Erythroblast (primary cell): ENCODE measurements around the gene CACNB4.

Experiments used
- DNase-seq, 2 experiments: peaks; one replicate each; lab custom pipeline; 2025; lab: John Stamatoyannopoulos, UW
- GATA1 ChIP-seq: IDR thresholded peaks from 2 replicates; pipeline ENCODE4 v1.6.1; 2011; ENCODE audit warnings: low read depth, mild to moderate bottlenecking, control low read depth, low read length, moderate library complexity
- POLR2A ChIP-seq: IDR thresholded peaks from 2 replicates; pipeline ENCODE4 v1.6.1; 2011; ENCODE audit warnings: mild to moderate bottlenecking, low read length

CACNB4 gene

DNA sequence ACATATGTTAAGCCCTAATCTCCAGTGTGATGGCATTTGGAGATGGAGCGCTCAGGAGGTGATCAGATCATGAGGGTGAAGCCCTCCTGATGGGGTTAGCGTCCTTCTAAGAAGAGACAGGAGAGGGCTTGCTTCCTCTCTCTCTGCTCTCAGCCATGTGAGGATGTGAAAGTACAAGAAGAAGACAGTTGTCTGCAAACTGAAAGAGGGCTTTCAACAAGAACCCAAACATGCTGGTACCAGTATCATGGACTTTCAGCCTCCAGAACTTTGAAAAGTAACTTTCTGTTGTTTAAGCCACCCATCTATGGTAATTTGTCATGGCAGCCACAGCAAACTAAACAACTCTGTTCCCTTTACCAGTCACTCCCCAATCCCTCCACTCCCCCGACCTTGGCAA, 47.4 kb downstream of the CACNB4 start:
- TF ChIP-seq POLR2A (no peak), GATA1 (no peak)
- DNase-seq: no peak

- TF ChIP-seq GATA1: no peak
- no peak for TF ChIP-seq POLR2A
Observed at GRCh38 chr2:152050915-152051314, 47.9 kb downstream of the CACNB4 start.

DNA sequence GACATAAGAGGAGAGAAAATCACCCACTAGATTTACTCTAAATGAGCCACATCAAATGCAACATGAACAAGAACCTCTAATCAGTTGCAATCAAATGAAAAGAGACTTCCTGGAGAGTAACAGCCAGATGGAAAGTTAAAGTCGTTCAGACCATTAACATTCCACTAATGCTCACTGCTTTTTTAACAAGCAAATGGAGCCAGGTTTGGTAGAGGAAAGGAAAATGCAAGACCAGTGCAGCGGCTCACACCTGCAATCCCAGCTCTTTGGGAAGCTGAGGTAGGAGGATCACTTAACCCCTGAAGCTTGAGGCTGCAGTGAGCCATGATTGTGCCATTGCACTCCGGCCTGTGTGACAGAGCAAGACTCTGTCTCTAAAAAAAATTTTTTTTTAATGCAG, 48.5 kb downstream of the CACNB4 start:
- no peak for DNase-seq

More at GRCh38 chr2:152050915-152051314, 47.9 kb downstream of the CACNB4 start:
- no peak for DNase-seq

DNA sequence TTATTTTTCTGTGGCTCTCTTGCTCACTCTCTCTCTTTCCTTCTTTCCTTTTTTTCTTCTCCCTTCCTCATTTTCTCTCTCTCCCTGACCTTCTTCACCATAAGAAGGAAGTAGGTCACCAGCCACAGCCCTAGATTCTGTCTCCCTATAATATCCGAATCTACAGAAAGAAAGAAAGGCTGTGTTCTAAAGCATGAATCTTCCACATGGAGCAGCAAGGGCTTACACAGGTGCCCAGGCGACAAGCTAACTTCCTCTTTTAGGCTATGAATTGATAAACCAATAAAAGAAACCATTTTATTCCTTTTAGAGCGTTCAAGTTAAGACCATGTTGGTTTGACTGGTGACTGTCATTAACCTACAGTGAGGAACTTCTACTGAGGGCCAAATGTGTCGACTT, 49.3 kb downstream of the CACNB4 start:
- no peak for DNase-seq
- TF ChIP-seq GATA1 (no peak), POLR2A (no peak)

More for the DNA sequence above, 48.5 kb downstream of the CACNB4 start:
- TF ChIP-seq GATA1 (no peak), POLR2A (no peak)

DNA sequence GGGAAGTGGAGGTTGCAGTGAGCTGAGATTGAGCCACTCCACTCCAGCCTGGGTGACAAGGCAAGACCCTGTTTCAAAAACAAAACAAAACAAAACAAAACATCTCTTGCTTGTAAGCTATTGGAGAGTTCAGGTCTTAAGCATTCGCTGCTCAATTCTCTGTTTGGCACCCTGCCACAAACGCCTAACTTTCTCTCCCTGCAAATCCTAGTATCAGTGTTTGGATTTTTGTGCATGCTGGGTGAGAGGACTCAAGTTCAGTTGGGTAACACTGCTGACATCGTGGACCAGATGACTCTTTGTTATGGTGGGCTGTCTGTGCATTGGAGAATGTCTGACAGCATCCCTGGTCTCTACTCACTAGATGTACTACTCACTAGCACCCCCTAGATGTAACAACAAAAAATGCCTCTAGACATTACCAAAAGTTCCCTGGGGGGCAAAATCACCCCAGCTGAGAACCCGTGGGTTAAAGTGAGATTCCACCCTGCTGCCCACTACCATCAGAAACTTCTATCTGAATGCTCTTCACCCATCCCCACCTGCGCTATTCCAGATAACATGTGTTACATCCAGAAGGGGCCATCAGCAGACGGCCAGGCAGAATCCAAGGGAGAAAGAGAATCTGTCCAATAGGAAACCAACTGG, 50.9 kb downstream of the CACNB4 start:
- peak; percentile 15 to 28 for DNase-seq
- TF ChIP-seq GATA1 (no peak), POLR2A (no peak)

GRCh38 chr2:152046940-152047339, 51.9 kb downstream of the CACNB4 start:
- no peak for DNase-seq
- TF ChIP-seq POLR2A (no peak), GATA1 (no peak)

DNA sequence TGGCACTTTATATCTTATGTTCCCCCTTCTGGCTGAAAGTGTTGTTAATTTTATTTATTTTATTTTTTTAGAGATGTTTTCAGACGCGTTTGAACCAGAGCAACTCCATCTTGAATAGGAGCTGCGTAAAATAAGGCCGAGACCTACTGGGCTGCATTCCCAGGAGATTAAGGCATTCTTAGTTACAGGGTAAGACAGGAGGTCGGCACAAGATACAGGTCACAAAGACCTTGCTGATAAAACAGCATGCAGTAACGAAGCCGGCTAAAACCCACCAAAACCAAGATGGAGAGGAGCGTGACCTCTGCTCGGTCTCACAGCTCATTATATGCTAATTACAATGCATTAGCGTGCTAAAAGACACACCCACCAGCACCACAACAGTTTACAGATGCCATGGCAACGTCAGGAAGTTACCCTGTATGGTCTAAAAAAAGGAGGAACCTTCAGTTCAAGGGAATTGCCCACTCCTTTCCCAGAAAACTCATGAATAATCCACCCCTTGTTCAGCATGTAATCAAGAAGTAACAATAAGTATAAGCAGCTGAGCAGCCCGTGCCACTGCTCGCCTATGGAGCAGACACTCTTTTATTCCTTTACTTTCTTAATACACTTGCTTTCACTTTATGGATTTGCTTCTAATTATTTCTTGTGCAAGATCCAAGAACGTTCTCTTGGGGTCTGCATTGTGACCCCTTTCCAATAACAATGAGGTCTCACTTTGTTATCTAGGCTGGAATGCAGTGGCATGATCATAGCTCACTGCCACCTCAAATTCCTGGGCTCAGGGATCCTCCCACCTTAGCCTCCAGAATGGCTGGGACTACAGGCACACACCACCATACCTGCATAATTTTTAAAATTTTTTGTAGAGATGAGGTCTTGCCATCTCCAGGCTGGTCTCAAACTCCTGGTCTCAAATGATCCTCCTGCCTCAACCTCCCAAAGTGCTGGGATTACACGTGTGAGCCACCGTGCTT, 55.9 kb downstream of the CACNB4 start:
- no peak for DNase-seq
- TF ChIP-seq GATA1 (no peak), POLR2A (no peak)

GRCh38 chr2:152038441-152038958, 60.3 kb downstream of the CACNB4 start:
- no peak for TF ChIP-seq GATA1
- no peak for TF ChIP-seq POLR2A
- no peak for DNase-seq

GRCh38 chr2:152037743-152038435, 61.0 kb downstream of the CACNB4 start:
- TF ChIP-seq GATA1: no peak
- TF ChIP-seq POLR2A: no peak
- DNase-seq: no peak

GRCh38 chr2:152036611-152037469, 62.0 kb downstream of the CACNB4 start:
- peak; percentile 64 to 82 for DNase-seq
- TF ChIP-seq POLR2A: no peak
- no peak for TF ChIP-seq GATA1

DNA sequence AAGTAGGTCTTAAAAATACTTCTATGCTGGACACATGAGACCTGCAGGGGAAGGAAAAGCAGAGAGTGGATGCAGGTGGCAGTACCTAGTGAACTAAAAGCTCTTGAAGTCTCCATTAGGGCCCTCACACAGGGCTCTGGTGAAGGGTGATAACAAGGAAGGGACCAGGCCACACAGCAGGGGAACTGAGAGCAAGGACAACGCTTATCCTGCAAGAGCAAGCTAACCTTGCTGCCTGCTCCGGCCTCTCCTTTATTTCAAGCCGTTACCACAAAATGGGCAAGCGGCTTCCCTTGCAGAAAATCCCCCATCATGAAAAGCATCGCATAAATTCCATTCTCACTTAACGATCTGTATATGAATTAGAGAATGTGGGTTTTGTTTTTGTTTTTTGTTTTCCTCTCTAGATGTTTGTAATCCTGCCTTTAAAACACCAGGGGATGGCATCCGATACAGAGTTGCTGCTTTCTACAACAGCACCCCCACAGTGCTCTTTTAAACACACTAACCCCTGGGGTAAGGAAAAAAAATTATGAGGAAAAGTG, 64.5 kb downstream of the CACNB4 start:
- DNase-seq: no peak
- TF ChIP-seq POLR2A: no peak
- TF ChIP-seq GATA1: no peak
